ENCODE measurements around the gene NR5A2. TPM values are rescaled to one million over a fixed set of nuclear protein-coding genes. Genes with fewer than 3 reads are reported as not detected.

The NR5A2 gene
- total RNA-seq, 2 donors from 2014 or later: 0.44 to 0.63 TPM

GRCh38 chr1:200146100-200146499 is 118.6 kb downstream of the NR5A2 start:
- Histone ChIP-seq H3K9me3 (no peaks in the 10 kb centered on the region), H3K4me3 (no peak overlapping the region), H3K27me3 (no peaks in the 10 kb centered on the region), H3K27ac (no peak overlapping the region), H3K4me1 (no peaks in the 10 kb centered on the region), H3K36me3 (no peaks in the 10 kb centered on the region)
- no peak for DNase-seq (ENCODE audit: low spot score)
- TF ChIP-seq, protein P1, sequence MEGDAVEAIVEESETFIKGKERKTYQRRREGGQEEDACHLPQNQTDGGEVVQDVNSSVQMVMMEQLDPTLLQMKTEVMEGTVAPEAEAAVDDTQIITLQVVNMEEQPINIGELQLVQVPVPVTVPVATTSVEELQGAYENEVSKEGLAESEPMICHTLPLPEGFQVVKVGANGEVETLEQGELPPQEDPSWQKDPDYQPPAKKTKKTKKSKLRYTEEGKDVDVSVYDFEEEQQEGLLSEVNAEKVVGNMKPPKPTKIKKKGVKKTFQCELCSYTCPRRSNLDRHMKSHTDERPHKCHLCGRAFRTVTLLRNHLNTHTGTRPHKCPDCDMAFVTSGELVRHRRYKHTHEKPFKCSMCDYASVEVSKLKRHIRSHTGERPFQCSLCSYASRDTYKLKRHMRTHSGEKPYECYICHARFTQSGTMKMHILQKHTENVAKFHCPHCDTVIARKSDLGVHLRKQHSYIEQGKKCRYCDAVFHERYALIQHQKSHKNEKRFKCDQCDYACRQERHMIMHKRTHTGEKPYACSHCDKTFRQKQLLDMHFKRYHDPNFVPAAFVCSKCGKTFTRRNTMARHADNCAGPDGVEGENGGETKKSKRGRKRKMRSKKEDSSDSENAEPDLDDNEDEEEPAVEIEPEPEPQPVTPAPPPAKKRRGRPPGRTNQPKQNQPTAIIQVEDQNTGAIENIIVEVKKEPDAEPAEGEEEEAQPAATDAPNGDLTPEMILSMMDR (IDR thresholded peaks at IDR 0.05): no peak

GRCh38 chr1:200147094-200147493 is 119.6 kb downstream of the NR5A2 start:
- TF ChIP-seq, protein P1 (IDR thresholded peaks at IDR 0.05): no peak
- Histone ChIP-seq H3K27me3 (no peaks in the 10 kb centered on the region), H3K9me3 (no peaks in the 10 kb centered on the region), H3K27ac (no peak overlapping the region), H3K4me3 (no peak overlapping the region), H3K4me1 (no peaks in the 10 kb centered on the region), H3K36me3 (no peaks in the 10 kb centered on the region)
- DNase-seq (ENCODE audit: low spot score): no peak

DNA sequence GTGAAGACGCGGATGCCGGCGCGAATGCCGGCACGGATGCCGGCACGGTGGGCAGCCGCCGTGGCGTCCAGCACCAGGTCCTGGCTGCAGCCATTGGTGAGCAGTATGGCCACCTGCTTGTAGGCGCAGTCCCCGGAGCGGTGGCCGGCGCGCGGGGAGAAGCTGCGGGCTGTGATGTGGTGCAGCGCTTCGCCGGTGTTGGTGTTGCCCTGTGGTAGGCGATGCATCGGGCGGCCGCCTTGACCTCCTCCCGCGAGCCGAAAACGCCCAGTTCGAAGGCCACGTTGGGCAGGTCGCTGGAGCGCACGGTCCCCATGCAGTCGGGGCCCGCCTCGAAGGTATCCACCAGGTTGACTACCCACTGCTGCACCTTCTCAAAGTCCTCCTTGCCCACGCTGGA is 120.2 kb downstream of the NR5A2 start:
- Histone ChIP-seq H3K27ac (no peak overlapping the region), H3K9me3 (no peaks in the 10 kb centered on the region), H3K27me3 (no peaks in the 10 kb centered on the region), H3K4me1 (no peaks in the 10 kb centered on the region), H3K36me3 (no peaks in the 10 kb centered on the region), H3K4me3 (no peak overlapping the region)
- no peak for DNase-seq (ENCODE audit: low spot score)
- TF ChIP-seq, protein P1 (IDR thresholded peaks at IDR 0.05): no peak

DNA sequence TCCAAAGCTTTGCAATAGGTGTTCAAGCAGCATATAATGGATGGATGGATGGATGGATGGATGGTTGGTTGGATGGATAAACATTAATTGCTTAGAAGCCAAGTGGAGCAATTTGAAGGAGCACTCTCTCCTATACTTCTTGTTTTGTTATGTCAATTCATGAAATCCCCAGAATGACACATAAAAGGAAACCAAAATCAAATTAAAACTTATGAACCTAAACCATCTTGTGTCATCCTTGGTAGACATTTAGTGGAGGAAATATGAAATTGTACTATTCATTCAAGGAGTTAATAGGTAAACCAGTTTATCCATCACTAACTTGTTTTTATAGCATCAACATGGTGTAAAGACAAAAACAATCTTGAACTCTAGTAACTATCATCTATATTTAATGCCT is 122.5 kb downstream of the NR5A2 start:
- no peaks in the 10 kb centered on the region for H3K9me3 ChIP-seq
- DNase-seq (ENCODE audit: low spot score): no peak
- H3K27ac ChIP-seq: no peak overlapping the region
- H3K27me3 ChIP-seq: no peaks in the 10 kb centered on the region
- no peaks in the 10 kb centered on the region for H3K4me1 ChIP-seq
- H3K36me3 ChIP-seq: no peaks in the 10 kb centered on the region
- TF ChIP-seq, protein P1 (IDR thresholded peaks at IDR 0.05): no peak
- no peak overlapping the region for H3K4me3 ChIP-seq

GRCh38 chr1:200150721-200151120 is 123.2 kb downstream of the NR5A2 start:
- H3K36me3 ChIP-seq: no peaks in the 10 kb centered on the region
- H3K27ac ChIP-seq: no peak overlapping the region
- H3K4me3 ChIP-seq: no peak overlapping the region
- H3K27me3 ChIP-seq: no peaks in the 10 kb centered on the region
- no peaks in the 10 kb centered on the region for H3K4me1 ChIP-seq
- TF ChIP-seq, protein P1 (IDR thresholded peaks at IDR 0.05): no peak
- no peak for DNase-seq (ENCODE audit: low spot score)
- H3K9me3 ChIP-seq: no peaks in the 10 kb centered on the region

DNA sequence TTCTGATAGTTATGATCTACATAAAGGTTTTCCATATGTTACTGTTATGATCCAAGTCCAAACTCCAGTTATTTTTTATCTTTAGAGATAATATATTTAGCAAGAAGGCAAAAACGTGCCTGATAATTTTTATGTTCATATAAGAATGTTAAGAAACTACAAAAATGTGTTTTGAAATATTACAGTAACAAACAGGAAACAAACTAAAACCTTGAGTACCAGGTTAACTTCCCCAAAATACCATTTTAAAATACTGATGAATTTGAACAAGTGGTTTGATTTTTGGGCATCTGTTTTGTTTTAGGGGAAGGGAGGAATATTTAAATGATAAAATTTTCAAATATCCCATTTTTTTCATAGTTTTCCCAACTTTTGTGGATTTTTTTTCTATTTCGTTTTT is 124.8 kb downstream of the NR5A2 start:
- Histone ChIP-seq H3K36me3 (no peaks in the 10 kb centered on the region), H3K27me3 (no peaks in the 10 kb centered on the region), H3K27ac (no peak overlapping the region), H3K4me3 (no peak overlapping the region), H3K4me1 (no peaks in the 10 kb centered on the region), H3K9me3 (no peaks in the 10 kb centered on the region)
- TF ChIP-seq, protein P1 (IDR thresholded peaks at IDR 0.05): no peak
- DNase-seq (ENCODE audit: low spot score): no peak
